Right ventricle myocardium inferior (tissue), 1 donor: Measurements from ENCODE around the gene PCSK4. TPM values are rescaled to one million over a fixed set of nuclear protein-coding genes. Genes with fewer than 3 reads are reported as not detected.
"Not testable (repeated sequence)": the region's sequence is repeated elsewhere in the genome, so short reads cannot be mapped to it uniquely, and the experiment has no call there.

ENCODE experiments used
- ATAC-seq: fragments of 200-7000 bp; cut with Tn5 transposase; one replicate; pipeline ENCODE4 v1.9.1; 2020; ENCODE audit warnings: mild to moderate bottlenecking, moderate library complexity
- DNase-seq: peaks from one replicate; pipeline ENCODE4 v3.0.0; 2021; ENCODE audit errors: missing footprints
- intact Hi-C: fragments of 100-400 bp; cut with DNase I; formaldehyde crosslinking; loops from one replicate; pipeline ENCODE4 v1.11.0; 2022
- total RNA-seq: library from RNA; stranded (reverse); fragmentation: NEBNext Ultra II Directional; extraction: Animal tissue kit (Norgen Biotek cat#: 25700); gene quantifications from one replicate; pipeline ENCODE4 v1.2.1, GENCODE V29; 2021
- donor health status: DM: no; HTN: yes; CAD: no; lungs with severe emphysema.

PCSK4 gene
- total RNA-seq, 1 donor from 2014 or later, result 0.89 TPM

- ATAC-seq (peak; percentile 96), DNase-seq (peak; percentile 97)
- intact Hi-C loops, result loop anchor here (1.0 kb wide), 1 partner anchor 11 kb away; the partner anchor contains the start of gene PCSK4
Observed at GRCh38 chr19:1478934-1479707, 11.0 kb downstream of the PCSK4 start, which contains the start of gene C19orf25. Gene C19orf25, minus strand, starts transcription at chr19:1479215. Its CDS starts 312 bp downstream, at chr19:1478903.

GRCh38 chr19:1477056-1477455 lies 13.1 kb downstream of the PCSK4 start:
- not testable (repeated sequence) for ATAC-seq

GRCh38 chr19:1475751-1476437 lies 14.3 kb downstream of the PCSK4 start:
- ATAC-seq, result no peak
- intact Hi-C loops, result no loop called here
- peak; percentile 56 for DNase-seq

More at GRCh38 chr19:1477056-1477455, 13.1 kb downstream of the PCSK4 start:
- intact Hi-C loops, result not testable (repeated sequence)
- peak; percentile 4 for DNase-seq

GRCh38 chr19:1474765-1475351 lies 15.3 kb downstream of the PCSK4 start:
- ATAC-seq (no peak), DNase-seq (peak; percentile 63)
- intact Hi-C loops, result no loop called here

GRCh38 chr19:1474011-1474764 lies 16.0 kb downstream of the PCSK4 start:
- intact Hi-C loops, result no loop called here
- no peak for ATAC-seq
- peak; percentile 68 for DNase-seq

- intact Hi-C loops, result no loop called here
- ATAC-seq (no peak), DNase-seq (peak; percentile 2)
Observed at GRCh38 chr19:1473085-1473851, 16.9 kb downstream of the PCSK4 start.

- peak; percentile 64 for DNase-seq
- intact Hi-C loops, result no loop called here
- ATAC-seq, result no peak
Observed at GRCh38 chr19:1472231-1473084, 17.7 kb downstream of the PCSK4 start.

- no peak for ATAC-seq
- intact Hi-C loops, result no loop called here
- peak; percentile 39 for DNase-seq
Observed at GRCh38 chr19:1471515-1472160, 18.5 kb downstream of the PCSK4 start.

GRCh38 chr19:1471010-1471514 lies 19.1 kb downstream of the PCSK4 start:
- DNase-seq (peak; percentile 50), ATAC-seq (no peak)
- intact Hi-C loops, result no loop called here

GRCh38 chr19:1470305-1471009 lies 19.7 kb downstream of the PCSK4 start:
- intact Hi-C loops, result no loop called here
- peak; percentile 74 for DNase-seq

GRCh38 chr19:1470055-1470304 lies 20.2 kb downstream of the PCSK4 start:
- ATAC-seq, result no peak
- intact Hi-C loops, result no loop called here
- DNase-seq, result peak; percentile 27

More at GRCh38 chr19:1470305-1471009, 19.7 kb downstream of the PCSK4 start:
- peak; percentile 39 for ATAC-seq

GRCh38 chr19:1469255-1470054 lies 20.7 kb downstream of the PCSK4 start:
- intact Hi-C loops, result no loop called here
- DNase-seq (peak; percentile 1), ATAC-seq (no peak)

- DNase-seq, result peak; percentile 70
- intact Hi-C loops, result no loop called here
- ATAC-seq, result no peak
Observed at GRCh38 chr19:1468821-1469254, 21.3 kb downstream of the PCSK4 start.

GRCh38 chr19:1468274-1468820 lies 21.8 kb downstream of the PCSK4 start:
- ATAC-seq (no peak), DNase-seq (peak; percentile 6)
- intact Hi-C loops, result no loop called here
